Activated naive CD8-positive, alpha-beta T cell (primary cell): ENCODE data around the gene RBM23.
"Not testable (repeated sequence)": the region's sequence is repeated elsewhere in the genome, so short reads cannot be mapped to it uniquely, and the experiment has no call there.

Experiments
- H3K27ac Mint-ChIP-seq: one replicate; pipeline ENCODE4 v1.8.0; 2021; ENCODE audit warnings: mixed read lengths
- H3K27me3 Mint-ChIP-seq: one replicate; pipeline ENCODE4 v1.8.0; 2021; ENCODE audit warnings: mixed read lengths
- H3K36me3 Mint-ChIP-seq: one replicate; pipeline ENCODE4 v1.8.0; 2021; ENCODE audit warnings: mixed read lengths
- H3K4me1 Mint-ChIP-seq: one replicate; pipeline ENCODE4 v1.8.0; 2021; ENCODE audit warnings: low read depth, mixed read lengths
- H3K4me3 Mint-ChIP-seq: one replicate; pipeline ENCODE4 v1.8.0; 2021; ENCODE audit warnings: mild to moderate bottlenecking, mixed read lengths
- H3K9me3 Mint-ChIP-seq: one replicate; pipeline ENCODE4 v1.8.0; 2021; ENCODE audit warnings: low read depth, mixed read lengths

Gene RBM23

DNA sequence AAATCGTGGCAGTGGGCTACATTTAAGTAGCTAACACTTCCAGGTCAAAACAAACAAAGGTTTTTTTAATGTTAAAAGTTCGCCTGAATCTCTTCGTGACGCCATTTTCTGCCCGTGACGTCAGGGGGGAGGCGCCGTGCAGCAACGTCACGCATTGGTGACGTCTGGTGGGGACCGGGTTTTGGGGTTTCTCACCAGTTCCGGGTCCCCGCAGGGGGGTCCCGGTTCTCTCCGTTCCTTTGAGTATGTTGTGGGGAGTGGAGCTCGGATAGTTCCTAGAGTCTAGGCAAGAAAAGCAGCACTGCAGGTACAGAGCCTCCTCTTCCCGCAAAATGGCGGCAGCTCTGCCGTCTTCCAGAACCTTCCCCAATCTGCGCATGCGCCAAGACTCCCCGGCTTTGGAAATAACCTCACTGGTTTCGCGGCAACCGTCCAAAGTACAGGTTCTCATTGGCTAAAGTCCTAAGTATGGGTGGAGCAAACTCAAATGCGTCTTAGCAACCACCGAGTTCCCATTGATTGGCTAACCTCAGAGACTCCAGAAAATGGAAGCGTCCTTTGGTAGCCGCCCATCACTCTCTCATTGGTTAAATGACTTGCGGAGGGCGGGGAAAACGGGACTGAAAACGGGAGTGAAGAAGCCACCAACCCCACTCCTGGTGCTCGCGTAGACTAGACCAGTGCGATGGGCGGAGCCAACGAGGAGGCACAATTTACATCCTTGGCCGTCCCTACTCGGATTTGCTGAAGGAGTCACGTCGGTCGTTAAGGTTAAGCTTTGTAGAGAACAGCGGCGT lies at the start of gene RBM23:
TSS of gene RBM23 (minus strand) at position 346 of the 797 bp plus-strand sequence.
- H3K36me3 Mint-ChIP-seq, result peaks cover 26% of the 10 kb centered on the region
- H3K27ac Mint-ChIP-seq, result peak within 1 kb of the TSS; percentile 100

GRCh38 chr14:22966783-22967269 lies 47.9 kb upstream of the RBM23 start:
- Mint-ChIP-seq H3K36me3 (no peaks in the 10 kb centered on the region), H3K4me1 (no peaks in the 10 kb centered on the region), H3K4me3 (no peak overlapping the region), H3K9me3 (no peaks in the 10 kb centered on the region), H3K27me3 (no peaks in the 10 kb centered on the region), H3K27ac (no peak overlapping the region)

More for the DNA sequence above, at the start of gene RBM23:
- peaks cover 51% of the 10 kb centered on the region for H3K4me1 Mint-ChIP-seq
- peak within 1 kb of the TSS; percentile 98 for H3K4me3 Mint-ChIP-seq
- H3K9me3 Mint-ChIP-seq, result no peaks in the 10 kb centered on the region
- no peaks in the 10 kb centered on the region for H3K27me3 Mint-ChIP-seq

DNA sequence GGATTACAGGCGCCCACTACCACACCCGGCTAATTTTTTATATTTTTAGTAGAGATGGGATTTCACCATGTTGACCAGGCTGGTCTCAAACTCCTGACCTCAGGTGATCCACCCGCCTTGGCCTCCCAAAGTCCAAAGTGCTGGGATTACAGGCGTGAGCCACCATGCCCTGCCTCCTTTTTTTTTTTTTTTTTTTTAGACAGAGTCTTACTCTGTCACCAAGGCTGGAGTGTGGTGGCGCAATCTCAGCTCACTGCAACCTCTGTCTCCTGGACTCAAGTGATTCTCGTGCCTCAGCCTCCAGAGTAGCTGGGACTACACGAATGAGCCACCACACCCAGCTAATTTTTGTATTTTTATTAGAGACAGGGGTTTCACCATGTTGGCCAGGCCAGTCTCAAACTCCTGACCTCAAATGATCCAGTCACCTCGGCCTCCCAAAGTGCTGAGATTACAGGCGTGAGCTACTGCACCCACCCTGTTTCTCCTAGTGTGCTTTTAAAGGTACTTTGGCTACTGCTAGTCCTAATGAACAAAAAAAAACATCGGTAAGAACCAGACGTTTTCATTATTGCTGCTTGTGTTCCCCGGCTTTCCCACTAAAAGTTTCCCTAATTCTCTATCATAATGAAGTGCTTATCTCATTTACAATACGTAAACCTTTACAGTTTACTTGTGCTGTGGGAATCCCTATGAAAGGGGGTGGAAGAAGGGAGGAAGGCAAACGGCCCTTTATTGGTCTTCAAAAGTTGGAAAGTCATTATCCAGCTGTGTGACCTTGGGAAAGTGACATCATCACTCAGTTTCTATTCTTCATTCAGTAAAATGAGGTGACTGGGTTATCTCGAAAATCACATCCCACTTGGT lies 47.2 kb upstream of the RBM23 start:
- H3K27me3 Mint-ChIP-seq, H3K9me3 Mint-ChIP-seq, H3K4me1 Mint-ChIP-seq, H3K36me3 Mint-ChIP-seq, H3K4me3 Mint-ChIP-seq, H3K27ac Mint-ChIP-seq: not testable (repeated sequence)

DNA sequence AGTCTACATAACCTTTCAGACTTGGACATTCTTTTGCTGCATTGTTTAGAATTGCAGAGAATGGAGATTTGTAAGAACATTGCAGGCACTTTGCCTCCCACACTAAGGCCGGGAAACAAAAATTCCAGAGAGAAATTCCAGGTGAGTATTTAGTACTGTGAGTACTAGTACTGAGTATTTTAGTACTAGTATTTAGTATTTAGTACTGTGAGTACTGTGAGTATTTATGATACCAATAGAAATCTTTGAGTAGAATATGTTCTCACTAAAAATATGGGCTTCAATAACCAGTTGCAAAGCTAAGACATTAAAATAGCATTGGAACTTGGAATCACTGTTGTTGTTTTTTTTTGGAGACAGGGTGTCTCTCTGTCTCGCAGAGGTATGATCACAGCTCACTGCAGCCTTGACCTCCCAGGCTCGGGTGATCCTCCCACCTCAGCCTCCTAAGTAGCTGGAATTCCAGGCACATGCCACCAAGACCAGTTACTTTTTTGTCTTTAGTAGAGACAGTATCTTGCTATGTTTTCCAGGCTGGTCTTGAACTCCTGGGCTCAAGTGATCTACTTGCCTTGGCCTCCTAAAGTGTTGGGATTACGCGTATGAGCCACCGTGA lies 43.2 kb upstream of the RBM23 start:
- no peak overlapping the region for H3K27ac Mint-ChIP-seq
- H3K9me3 Mint-ChIP-seq, result no peaks in the 10 kb centered on the region
- no peaks in the 10 kb centered on the region for H3K27me3 Mint-ChIP-seq
- H3K4me1 Mint-ChIP-seq, result peaks cover 2% of the 10 kb centered on the region
- no peaks in the 10 kb centered on the region for H3K36me3 Mint-ChIP-seq
- no peak overlapping the region for H3K4me3 Mint-ChIP-seq

DNA sequence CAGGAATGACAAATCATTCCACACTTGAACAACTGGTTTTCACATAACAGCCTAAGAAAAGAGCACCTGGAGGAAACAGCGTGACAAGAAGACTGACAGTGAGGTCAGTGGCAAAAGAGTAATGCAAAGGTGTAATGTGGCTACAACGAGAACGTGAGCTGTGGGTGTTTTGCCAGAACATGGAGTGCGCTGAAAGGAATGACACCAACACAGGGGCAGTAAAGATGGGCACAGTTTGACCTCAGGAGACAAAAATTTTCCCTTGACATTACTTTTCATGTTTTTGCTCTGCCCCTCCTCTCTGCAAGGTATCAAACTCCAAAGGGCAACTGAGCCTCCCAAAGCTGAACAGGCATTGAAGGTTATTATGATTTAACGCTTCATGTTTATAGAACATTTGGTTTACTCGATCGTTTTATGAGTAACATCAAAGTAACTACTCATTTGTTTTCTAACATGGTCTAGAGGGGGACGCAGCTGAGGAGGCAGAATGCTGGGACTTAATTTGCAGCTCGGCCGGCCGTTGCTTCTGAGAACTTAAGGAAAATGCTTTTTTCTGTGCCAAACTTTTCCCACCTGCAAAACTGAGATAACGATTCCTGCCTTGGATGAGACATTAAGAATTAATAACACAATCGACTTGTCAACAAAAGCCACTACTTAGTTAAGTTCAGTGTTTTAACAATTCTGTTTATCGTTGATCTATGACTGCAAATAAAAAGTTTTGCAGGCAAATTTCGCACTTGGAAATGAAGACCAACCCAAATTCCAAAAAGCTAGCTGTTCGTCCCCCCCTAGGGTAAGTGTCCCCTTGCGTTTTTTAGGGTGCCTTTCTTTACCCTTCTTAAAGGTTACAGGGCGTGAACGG lies 37.0 kb upstream of the RBM23 start:
- peaks cover 16% of the 10 kb centered on the region for H3K4me1 Mint-ChIP-seq
- H3K9me3 Mint-ChIP-seq, result no peaks in the 10 kb centered on the region
- peak overlapping the region; percentile 93 for H3K4me3 Mint-ChIP-seq
- H3K27me3 Mint-ChIP-seq, result no peaks in the 10 kb centered on the region
- peak overlapping the region; percentile 92 for H3K27ac Mint-ChIP-seq
- peaks cover 2% of the 10 kb centered on the region for H3K36me3 Mint-ChIP-seq

GRCh38 chr14:22952418-22952817 lies 33.5 kb upstream of the RBM23 start:
- Mint-ChIP-seq H3K27ac (no peak overlapping the region), H3K4me1 (peaks cover 15% of the 10 kb centered on the region), H3K27me3 (no peaks in the 10 kb centered on the region), H3K4me3 (no peak overlapping the region), H3K36me3 (peaks cover 2% of the 10 kb centered on the region), H3K9me3 (no peaks in the 10 kb centered on the region)

- not testable (repeated sequence) for H3K27ac Mint-ChIP-seq, H3K27me3 Mint-ChIP-seq, H3K4me3 Mint-ChIP-seq
These were observed 32.8 kb upstream of the RBM23 start for GRCh38 chr14:22951795-22952194.

GRCh38 chr14:22945642-22946041 lies 26.7 kb upstream of the RBM23 start:
- H3K27me3 Mint-ChIP-seq, result no peaks in the 10 kb centered on the region
- H3K4me3 Mint-ChIP-seq, result no peak overlapping the region
- no peak overlapping the region for H3K27ac Mint-ChIP-seq
- H3K9me3 Mint-ChIP-seq, result no peaks in the 10 kb centered on the region
- no peaks in the 10 kb centered on the region for H3K36me3 Mint-ChIP-seq
- no peaks in the 10 kb centered on the region for H3K4me1 Mint-ChIP-seq

More at GRCh38 chr14:22951795-22952194, 32.8 kb upstream of the RBM23 start:
- H3K36me3 Mint-ChIP-seq, H3K9me3 Mint-ChIP-seq: not testable (repeated sequence)
- peaks cover 14% of the 10 kb centered on the region for H3K4me1 Mint-ChIP-seq

DNA sequence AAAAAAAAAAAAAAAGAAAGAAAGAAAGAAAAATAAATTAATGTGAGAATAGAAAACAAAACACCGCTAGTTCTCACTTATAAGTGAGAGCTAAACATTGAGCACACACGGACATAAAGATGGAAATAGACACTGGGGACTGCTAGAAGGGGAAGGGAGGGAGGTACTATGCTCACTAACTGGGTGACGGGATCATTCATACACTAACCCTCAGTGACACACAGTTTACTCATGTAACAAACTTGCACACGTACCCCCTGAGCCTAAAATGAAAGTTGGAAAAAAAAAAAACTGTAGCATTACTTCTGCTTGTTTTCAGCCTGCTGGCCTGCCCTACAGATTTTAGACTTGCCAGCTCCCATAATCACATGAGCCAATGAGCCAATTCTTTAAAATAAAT lies 20.7 kb upstream of the RBM23 start:
- Mint-ChIP-seq H3K4me3 (no peak overlapping the region), H3K27ac (no peak overlapping the region), H3K36me3 (no peaks in the 10 kb centered on the region), H3K4me1 (no peaks in the 10 kb centered on the region), H3K9me3 (no peaks in the 10 kb centered on the region), H3K27me3 (no peaks in the 10 kb centered on the region)

DNA sequence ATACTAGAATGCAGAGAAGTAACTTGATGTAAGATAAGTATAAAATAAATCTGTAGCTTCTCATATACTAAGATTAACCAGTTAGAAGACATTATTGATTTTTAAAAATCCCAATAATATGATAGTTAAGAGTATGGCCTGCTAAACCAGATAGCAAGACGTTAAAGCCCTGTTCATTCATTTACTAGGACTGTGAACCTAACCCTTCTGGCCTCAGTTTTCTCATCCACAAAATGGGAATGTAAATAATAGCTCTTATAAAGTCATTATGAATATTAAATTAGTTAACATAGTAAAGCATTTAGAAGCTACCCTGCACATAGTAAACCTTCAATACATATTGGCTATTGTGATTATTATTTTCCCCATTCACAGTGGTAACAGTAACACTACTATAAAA lies 16.2 kb upstream of the RBM23 start:
- H3K27me3 Mint-ChIP-seq, result no peaks in the 10 kb centered on the region
- H3K4me3 Mint-ChIP-seq, result no peak overlapping the region
- no peak overlapping the region for H3K27ac Mint-ChIP-seq
- no peaks in the 10 kb centered on the region for H3K36me3 Mint-ChIP-seq
- H3K9me3 Mint-ChIP-seq, result no peaks in the 10 kb centered on the region
- H3K4me1 Mint-ChIP-seq, result peaks cover 13% of the 10 kb centered on the region

GRCh38 chr14:22932146-22932545 lies 13.2 kb upstream of the RBM23 start:
- no peak overlapping the region for H3K27ac Mint-ChIP-seq
- peaks cover 24% of the 10 kb centered on the region for H3K4me1 Mint-ChIP-seq
- H3K9me3 Mint-ChIP-seq, result no peaks in the 10 kb centered on the region
- no peaks in the 10 kb centered on the region for H3K36me3 Mint-ChIP-seq
- no peaks in the 10 kb centered on the region for H3K27me3 Mint-ChIP-seq
- H3K4me3 Mint-ChIP-seq, result no peak overlapping the region

GRCh38 chr14:22929961-22930364 lies 11.0 kb upstream of the RBM23 start:
- Mint-ChIP-seq H3K9me3 (no peaks in the 10 kb centered on the region), H3K27me3 (no peaks in the 10 kb centered on the region), H3K4me1 (peaks cover 34% of the 10 kb centered on the region), H3K27ac (no peak overlapping the region), H3K4me3 (no peak overlapping the region), H3K36me3 (peaks cover 10% of the 10 kb centered on the region)

- peaks cover 34% of the 10 kb centered on the region for H3K4me1 Mint-ChIP-seq
- no peak within 1 kb of the TSS for H3K27ac Mint-ChIP-seq
- no peak within 1 kb of the TSS for H3K4me3 Mint-ChIP-seq
- H3K36me3 Mint-ChIP-seq, result peaks cover 13% of the 10 kb centered on the region
- H3K9me3 Mint-ChIP-seq, result no peaks in the 10 kb centered on the region
- H3K27me3 Mint-ChIP-seq, result no peaks in the 10 kb centered on the region
These were observed 10.4 kb upstream of the RBM23 start, which contains the start of gene PRMT5 for GRCh38 chr14:22929104-22929960. Gene PRMT5 (minus strand): TSS chr14:22929376. CDS start chr14:22929361, 15 bp downstream.
